Endothelial cell (in vitro differentiated cells): Measurements from ENCODE around the gene ZNF570. TPM values are rescaled to one million over a fixed set of nuclear protein-coding genes. Genes with fewer than 3 reads are reported as not detected.
A peak's percentile ranks its signal among the peaks of the same experiment; 100 is the strongest.

Source experiments
- DNase-seq: peaks from one replicate; pipeline ENCODE4 v3.0.0; 2021; ENCODE audit warnings: low spot score
- H3K27ac Mint-ChIP-seq: one replicate; pipeline ENCODE4 v1.8.0; 2021; ENCODE audit warnings: mixed read lengths, inconsistent platforms; ENCODE audit not compliant: unreplicated experiment
- H3K27me3 Mint-ChIP-seq: one replicate; pipeline ENCODE4 v1.8.0; 2021; ENCODE audit warnings: mild to moderate bottlenecking, moderate library complexity, mixed read lengths, inconsistent platforms; ENCODE audit not compliant: unreplicated experiment
- H3K36me3 Mint-ChIP-seq: one replicate; pipeline ENCODE4 v1.8.0; 2021; ENCODE audit warnings: mild to moderate bottlenecking, low read depth, mixed read lengths, inconsistent platforms; ENCODE audit not compliant: unreplicated experiment
- H3K4me1 Mint-ChIP-seq: one replicate; pipeline ENCODE4 v1.8.0; 2021; ENCODE audit warnings: mild to moderate bottlenecking, mixed read lengths, inconsistent platforms; ENCODE audit not compliant: unreplicated experiment
- H3K4me3 Mint-ChIP-seq: one replicate; pipeline ENCODE4 v1.8.0; 2021; ENCODE audit warnings: mild to moderate bottlenecking, mixed read lengths, inconsistent platforms; ENCODE audit not compliant: unreplicated experiment
- H3K9me3 Mint-ChIP-seq: one replicate; pipeline ENCODE4 v1.8.0; 2021; ENCODE audit warnings: mixed read lengths, inconsistent platforms; ENCODE audit not compliant: unreplicated experiment
- long read RNA-seq: library from polyadenylated mRNA; unstranded; transcript quantifications from one replicate; pipeline ENCODE4 v2.0.0, GENCODE V29; 2020; ENCODE audit not compliant: unreplicated experiment
- total RNA-seq: library from RNA; stranded (reverse); fragmentation: NEBNext Ultra II Directional; extraction: Animal tissue kit (Norgen Biotek cat#: 25700); gene quantifications from one replicate; pipeline ENCODE4 v1.2.1, GENCODE V29; 2021; ENCODE audit not compliant: unreplicated experiment
- TF ChIP-seq, protein P1 (sequence below): fragments of 200-600 bp; sonication (generic); IDR thresholded peaks from one replicate; pipeline ENCODE4 v1.5.0; 2021; ENCODE audit warnings: antibody characterized with exemption; ENCODE audit not compliant: unreplicated experiment

The ZNF570 gene
- total RNA-seq = 9.5 TPM
- long read RNA-seq, full-length matches to known transcripts = 1 of 1 reads
- long read RNA-seq, partial matches to known transcripts = 0 of 1 reads
- long read RNA-seq, other reads (novel, unspliced or antisense) = 0 of 1 reads

DNA sequence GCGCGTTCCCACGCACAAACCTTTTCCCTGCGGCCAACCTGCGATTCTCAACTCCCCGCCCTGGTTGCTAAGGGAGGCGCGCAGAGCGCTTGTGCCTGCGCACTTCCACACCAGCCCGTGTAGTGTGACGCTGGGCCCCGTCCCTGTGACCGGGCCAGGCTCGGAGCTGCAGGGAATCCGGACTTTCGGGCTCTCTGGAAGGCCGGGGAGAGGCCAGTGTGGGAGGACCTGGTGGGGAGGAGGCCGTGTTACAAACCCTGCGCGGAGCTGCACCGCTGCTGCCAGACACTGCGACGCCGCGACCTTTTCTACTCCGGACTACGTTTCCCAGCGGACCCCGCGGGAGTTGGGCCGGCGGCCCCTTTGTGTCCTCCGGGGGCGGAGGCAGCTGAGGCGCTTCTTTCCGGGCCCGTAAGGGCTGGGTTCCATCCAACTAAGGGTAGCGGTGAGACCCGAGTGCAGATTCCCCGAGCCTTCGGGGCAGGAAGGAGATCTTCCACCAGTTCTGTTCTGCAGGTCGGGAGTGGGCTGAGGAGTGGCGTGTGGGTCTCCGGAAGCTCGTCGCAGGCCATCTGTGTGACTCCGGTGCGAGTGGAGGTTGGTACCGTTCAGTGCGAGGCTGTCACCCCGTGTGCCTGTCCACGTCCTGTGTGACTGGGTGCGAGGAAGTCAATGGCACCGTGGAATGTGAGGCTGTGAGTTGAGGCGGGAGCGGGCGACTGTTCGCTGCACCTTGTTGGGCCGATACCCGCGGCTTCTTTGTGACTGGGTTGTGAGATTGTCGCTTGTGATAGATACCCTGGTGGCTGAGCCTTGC is at the start of gene ZNF570:
TSS of gene ZNF570 (plus strand) at position 396 of the 817 bp plus-strand sequence. CDS start 999 bp downstream, outside the sequence.
- peaks cover 20% of the 10 kb centered on the region for H3K9me3 Mint-ChIP-seq
- peaks cover 36% of the 10 kb centered on the region for H3K36me3 Mint-ChIP-seq
- H3K4me1 Mint-ChIP-seq = peaks cover 22% of the 10 kb centered on the region
- H3K27ac Mint-ChIP-seq = peak within 1 kb of the TSS; percentile 87
- TF ChIP-seq, protein P1, sequence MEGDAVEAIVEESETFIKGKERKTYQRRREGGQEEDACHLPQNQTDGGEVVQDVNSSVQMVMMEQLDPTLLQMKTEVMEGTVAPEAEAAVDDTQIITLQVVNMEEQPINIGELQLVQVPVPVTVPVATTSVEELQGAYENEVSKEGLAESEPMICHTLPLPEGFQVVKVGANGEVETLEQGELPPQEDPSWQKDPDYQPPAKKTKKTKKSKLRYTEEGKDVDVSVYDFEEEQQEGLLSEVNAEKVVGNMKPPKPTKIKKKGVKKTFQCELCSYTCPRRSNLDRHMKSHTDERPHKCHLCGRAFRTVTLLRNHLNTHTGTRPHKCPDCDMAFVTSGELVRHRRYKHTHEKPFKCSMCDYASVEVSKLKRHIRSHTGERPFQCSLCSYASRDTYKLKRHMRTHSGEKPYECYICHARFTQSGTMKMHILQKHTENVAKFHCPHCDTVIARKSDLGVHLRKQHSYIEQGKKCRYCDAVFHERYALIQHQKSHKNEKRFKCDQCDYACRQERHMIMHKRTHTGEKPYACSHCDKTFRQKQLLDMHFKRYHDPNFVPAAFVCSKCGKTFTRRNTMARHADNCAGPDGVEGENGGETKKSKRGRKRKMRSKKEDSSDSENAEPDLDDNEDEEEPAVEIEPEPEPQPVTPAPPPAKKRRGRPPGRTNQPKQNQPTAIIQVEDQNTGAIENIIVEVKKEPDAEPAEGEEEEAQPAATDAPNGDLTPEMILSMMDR = no peak
- peak; percentile 83 for DNase-seq
- peaks cover 17% of the 10 kb centered on the region for H3K27me3 Mint-ChIP-seq
- H3K4me3 Mint-ChIP-seq = peak within 1 kb of the TSS; percentile 96

- H3K9me3 Mint-ChIP-seq = peaks cover 75% of the 10 kb centered on the region
- H3K27me3 Mint-ChIP-seq = peaks cover 4% of the 10 kb centered on the region
- H3K36me3 Mint-ChIP-seq = peaks cover 82% of the 10 kb centered on the region
Measured at GRCh38 chr19:37452500-37453245, 16.5 kb upstream of the ZNF570 start.

GRCh38 chr19:37466277-37466797 is 2.8 kb upstream of the ZNF570 start:
- TF ChIP-seq, protein P1 = no peak
- no peak for DNase-seq
- Mint-ChIP-seq H3K4me3 (peak overlapping the region; percentile 91), H3K27ac (peak overlapping the region; percentile 70), H3K36me3 (peaks cover 36% of the 10 kb centered on the region), H3K9me3 (peaks cover 20% of the 10 kb centered on the region), H3K4me1 (peaks cover 22% of the 10 kb centered on the region), H3K27me3 (peaks cover 17% of the 10 kb centered on the region)

More at GRCh38 chr19:37452500-37453245, 16.5 kb upstream of the ZNF570 start:
- H3K4me3 Mint-ChIP-seq = peak overlapping the region; percentile 26
- no peaks in the 10 kb centered on the region for H3K4me1 Mint-ChIP-seq
- no peak for DNase-seq
- H3K27ac Mint-ChIP-seq = no peak overlapping the region
- TF ChIP-seq, protein P1 = no peak

- DNase-seq = peak; percentile 77
- Mint-ChIP-seq H3K4me1 (peaks cover 22% of the 10 kb centered on the region), H3K27ac (peak within 1 kb of the TSS; percentile 70), H3K4me3 (peak within 1 kb of the TSS; percentile 91), H3K9me3 (peaks cover 20% of the 10 kb centered on the region), H3K36me3 (peaks cover 36% of the 10 kb centered on the region), H3K27me3 (peaks cover 17% of the 10 kb centered on the region)
- TF ChIP-seq, protein P1 = no peak
Measured at GRCh38 chr19:37466798-37467607, 2.2 kb upstream of the ZNF570 start, which contains the start of gene ZNF569. ZNF569 (minus strand) TSS chr19:37467444; CDS start chr19:37444921, 22,523 bp downstream.
